ENCODE measurements around the gene SORL1-AS1.

The SORL1-AS1 gene

DNA sequence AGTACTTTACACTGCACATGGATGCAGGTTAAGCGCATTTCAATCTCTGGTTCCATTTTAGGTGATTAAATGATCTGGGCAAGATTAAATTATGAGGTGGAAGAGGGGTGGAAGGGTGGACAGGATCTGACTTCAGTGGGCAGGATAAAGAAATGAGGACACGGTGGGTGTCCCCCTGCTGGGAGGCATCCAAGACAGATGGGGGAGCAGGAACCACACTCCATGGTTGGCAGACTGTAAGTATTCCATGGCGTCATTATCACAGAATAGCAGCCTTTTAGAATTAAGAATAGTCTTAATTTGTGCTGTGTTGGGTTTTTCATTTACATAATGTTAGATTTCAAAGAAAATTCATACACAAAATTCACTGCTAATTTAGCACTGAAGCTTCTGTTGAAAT lies 8.2 kb downstream of the SORL1-AS1 start:
- TF ChIP-seq CTCF (IDR thresholded peaks at IDR 0.05; ENCODE audit: extremely low read depth, low read depth, low read length), result no peak
- no peak for DNase-seq (ENCODE audit: insufficient read length, low spot score, missing footprints)
- no peak overlapping the region for H3K4me3 ChIP-seq (ENCODE audit: insufficient read depth, low read length)
- H3K4me1 ChIP-seq (ENCODE audit: insufficient read depth, low read length), result no peaks in the 10 kb centered on the region
- H3K27ac ChIP-seq (ENCODE audit: low read depth, low read length), result no peak overlapping the region
- no peak overlapping the region for H2AFZ ChIP-seq (ENCODE audit: low read length)
- no peaks in the 10 kb centered on the region for H3K79me2 ChIP-seq (ENCODE audit: insufficient read depth, low read length)
- H3K9me3 ChIP-seq (ENCODE audit: low read depth, low read length), result no peaks in the 10 kb centered on the region
- no peaks in the 10 kb centered on the region for H4K20me1 ChIP-seq (ENCODE audit: insufficient read depth, low read length)
- no peak overlapping the region for H3K4me2 ChIP-seq (ENCODE audit: insufficient read depth, low read length)
- H3K36me3 ChIP-seq (ENCODE audit: insufficient read depth, low read length), result no peaks in the 10 kb centered on the region
- H3K27me3 ChIP-seq (ENCODE audit: insufficient read depth, low read length), result peaks cover 18% of the 10 kb centered on the region

DNA sequence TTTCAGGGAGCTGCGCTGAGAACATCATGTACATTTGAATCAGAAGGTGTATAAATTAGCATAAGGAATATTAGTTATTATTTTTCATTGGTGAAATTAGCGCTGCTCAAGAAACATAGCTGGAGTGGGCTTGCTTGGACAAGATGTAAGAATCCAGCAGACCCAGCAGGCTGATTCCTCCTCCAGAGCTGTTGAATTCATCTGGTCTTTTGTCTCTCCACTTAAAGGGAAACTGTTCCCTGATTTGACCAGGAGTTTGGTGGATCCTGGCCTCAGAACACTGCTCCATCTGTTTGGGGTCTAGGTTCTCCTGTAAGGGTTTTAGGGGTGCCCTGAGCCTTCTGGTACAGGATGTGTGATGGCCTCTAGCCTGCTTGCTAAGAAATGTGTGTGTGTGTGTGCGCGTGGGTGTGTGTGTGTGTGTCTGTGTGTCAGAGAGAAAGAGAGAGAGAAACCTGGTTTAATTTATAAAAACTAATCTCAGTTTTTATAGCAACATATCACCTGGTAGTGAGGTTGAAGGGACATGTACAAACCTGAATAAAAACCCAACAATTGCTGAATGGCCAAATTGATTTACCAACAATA lies 9.0 kb downstream of the SORL1-AS1 start:
- no peaks in the 10 kb centered on the region for H4K20me1 ChIP-seq (ENCODE audit: insufficient read depth, low read length)
- H3K4me3 ChIP-seq (ENCODE audit: insufficient read depth, low read length), result no peak overlapping the region
- no peaks in the 10 kb centered on the region for H3K36me3 ChIP-seq (ENCODE audit: insufficient read depth, low read length)
- TF ChIP-seq CTCF (IDR thresholded peaks at IDR 0.05; ENCODE audit: extremely low read depth, low read depth, low read length), result no peak
- H3K4me2 ChIP-seq (ENCODE audit: insufficient read depth, low read length), result no peak overlapping the region
- no peaks in the 10 kb centered on the region for H3K9me3 ChIP-seq (ENCODE audit: low read depth, low read length)
- peaks cover 14% of the 10 kb centered on the region for H3K27me3 ChIP-seq (ENCODE audit: insufficient read depth, low read length)
- no peak for DNase-seq (ENCODE audit: insufficient read length, low spot score, missing footprints)
- H3K79me2 ChIP-seq (ENCODE audit: insufficient read depth, low read length), result no peaks in the 10 kb centered on the region
- H2AFZ ChIP-seq (ENCODE audit: low read length), result no peak overlapping the region
- H3K27ac ChIP-seq (ENCODE audit: low read depth, low read length), result no peak overlapping the region
- H3K4me1 ChIP-seq (ENCODE audit: insufficient read depth, low read length), result no peaks in the 10 kb centered on the region

DNA sequence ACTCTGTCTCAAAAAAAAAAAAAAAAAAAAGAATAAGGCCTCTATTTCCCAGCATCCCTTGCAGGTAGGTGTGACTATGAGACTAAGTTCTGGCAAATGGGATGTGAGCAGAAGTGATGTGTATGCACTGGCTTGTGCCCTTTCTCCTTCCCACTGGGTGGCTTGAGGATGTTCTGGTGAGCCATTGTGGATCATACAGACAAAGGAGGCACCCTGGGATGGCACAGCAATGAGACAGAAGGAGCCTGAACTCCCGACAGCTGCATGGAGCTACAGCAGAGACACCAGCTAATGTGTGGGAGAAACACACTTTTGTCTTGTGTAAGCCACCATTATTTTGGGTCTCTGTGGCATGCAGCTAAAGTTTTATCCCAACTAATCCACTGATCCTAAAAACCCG lies 11.2 kb downstream of the SORL1-AS1 start:
- Histone ChIP-seq H2AFZ (ENCODE audit: low read length) (no peak overlapping the region), H3K4me3 (ENCODE audit: insufficient read depth, low read length) (no peak overlapping the region), H3K27me3 (ENCODE audit: insufficient read depth, low read length) (peaks cover 26% of the 10 kb centered on the region), H3K36me3 (ENCODE audit: insufficient read depth, low read length) (no peaks in the 10 kb centered on the region), H4K20me1 (ENCODE audit: insufficient read depth, low read length) (no peaks in the 10 kb centered on the region), H3K27ac (ENCODE audit: low read depth, low read length) (no peak overlapping the region), H3K9me3 (ENCODE audit: low read depth, low read length) (no peaks in the 10 kb centered on the region), H3K79me2 (ENCODE audit: insufficient read depth, low read length) (no peaks in the 10 kb centered on the region), H3K4me1 (ENCODE audit: insufficient read depth, low read length) (no peaks in the 10 kb centered on the region), H3K4me2 (ENCODE audit: insufficient read depth, low read length) (no peak overlapping the region)
- no peak for DNase-seq (ENCODE audit: insufficient read length, low spot score, missing footprints)
- TF ChIP-seq CTCF (IDR thresholded peaks at IDR 0.05; ENCODE audit: extremely low read depth, low read depth, low read length), result no peak

DNA sequence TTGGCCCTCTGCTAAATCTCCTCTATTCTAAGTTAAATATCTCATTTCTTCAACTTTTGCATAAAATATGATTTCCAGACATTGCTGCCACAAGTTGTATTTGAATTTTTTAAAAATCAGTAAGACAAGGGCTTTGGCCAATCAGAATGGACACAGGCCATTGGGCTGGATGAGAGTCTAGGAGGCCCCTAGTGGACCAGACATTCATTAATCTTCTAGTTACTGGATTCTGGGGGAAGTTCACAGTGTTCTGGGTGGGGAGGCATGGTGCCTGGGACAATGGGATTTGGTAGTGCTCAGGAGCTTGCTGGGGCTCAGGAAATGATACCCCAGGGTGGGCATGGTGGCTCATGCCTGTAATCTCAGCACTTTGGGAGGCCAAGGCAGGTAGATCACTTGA lies 13.0 kb downstream of the SORL1-AS1 start:
- no peaks in the 10 kb centered on the region for H3K9me3 ChIP-seq (ENCODE audit: low read depth, low read length)
- H2AFZ ChIP-seq (ENCODE audit: low read length), result no peak overlapping the region
- H3K27me3 ChIP-seq (ENCODE audit: insufficient read depth, low read length), result peaks cover 38% of the 10 kb centered on the region
- H3K4me2 ChIP-seq (ENCODE audit: insufficient read depth, low read length), result no peak overlapping the region
- H3K4me1 ChIP-seq (ENCODE audit: insufficient read depth, low read length), result no peaks in the 10 kb centered on the region
- no peaks in the 10 kb centered on the region for H3K79me2 ChIP-seq (ENCODE audit: insufficient read depth, low read length)
- no peak for DNase-seq (ENCODE audit: insufficient read length, low spot score, missing footprints)
- H3K27ac ChIP-seq (ENCODE audit: low read depth, low read length), result no peak overlapping the region
- H3K36me3 ChIP-seq (ENCODE audit: insufficient read depth, low read length), result no peaks in the 10 kb centered on the region
- no peak overlapping the region for H3K4me3 ChIP-seq (ENCODE audit: insufficient read depth, low read length)
- no peak for TF ChIP-seq CTCF (IDR thresholded peaks at IDR 0.05; ENCODE audit: extremely low read depth, low read depth, low read length)
- H4K20me1 ChIP-seq (ENCODE audit: insufficient read depth, low read length), result no peaks in the 10 kb centered on the region

All from osteoblast (primary cell).